Hepatocyte (in vitro differentiated cells): ENCODE data around the gene HS6ST2. TPM values are rescaled to one million over a fixed set of nuclear protein-coding genes. Genes with fewer than 3 reads are reported as not detected.

Experiments used
- DNase-seq: peaks from one replicate; pipeline ENCODE4 v3.0.0-alpha.2; 2016; ENCODE audit warnings: low spot score
- H2AFZ ChIP-seq: fragments of 200-600 bp; sonication (generic); 2 replicates; pipeline ENCODE4 v1.6.0; 2016; ENCODE audit warnings: antibody characterized with exemption, mild to moderate bottlenecking
- H3K27ac ChIP-seq: fragments of 200-600 bp; sonication (generic); 2 replicates; pipeline ENCODE4 v1.5.1; 2016; ENCODE audit warnings: mild to moderate bottlenecking
- H3K27me3 ChIP-seq: fragments of 200-600 bp; sonication (generic); 2 replicates; pipeline ENCODE4 v1.6.1; 2016
- H3K36me3 ChIP-seq: fragments of 200-600 bp; sonication (generic); replicated peaks from 2 replicates; pipeline ENCODE4 v1.5.1; 2016; ENCODE audit warnings: low read depth; ENCODE audit not compliant: insufficient read depth
- H3K4me1 ChIP-seq: fragments of 200-600 bp; sonication (generic); 2 replicates; pipeline ENCODE4 v1.5.1; 2016; ENCODE audit warnings: mild to moderate bottlenecking, moderate library complexity; ENCODE audit not compliant: insufficient read depth
- H3K4me2 ChIP-seq: fragments of 200-600 bp; sonication (generic); 2 replicates; pipeline ENCODE4 v1.6.0; 2016
- H3K4me3 ChIP-seq: fragments of 200-600 bp; sonication (generic); 2 replicates; pipeline ENCODE4 v1.5.1; 2016; ENCODE audit warnings: mild to moderate bottlenecking
- H3K79me2 ChIP-seq: fragments of 200-600 bp; sonication (generic); 2 replicates; pipeline ENCODE4 v1.6.0; 2017; ENCODE audit warnings: mild to moderate bottlenecking
- H3K9me2 ChIP-seq: fragments of 200-600 bp; sonication (generic); replicated peaks from 2 replicates; pipeline ENCODE4 v1.6.0; 2017; ENCODE audit warnings: mild to moderate bottlenecking; ENCODE audit not compliant: insufficient read depth
- H3K9me3 ChIP-seq: fragments of 200-600 bp; sonication (generic); 2 replicates; pipeline ENCODE4 v1.5.1; 2016; ENCODE audit warnings: low read depth, mild to moderate bottlenecking
- H4K20me1 ChIP-seq: fragments of 200-600 bp; sonication (generic); 2 replicates; pipeline ENCODE4 v1.6.0; 2016; ENCODE audit warnings: mild to moderate bottlenecking; ENCODE audit not compliant: insufficient read depth, poor library complexity, severe bottlenecking
- EZH2 ChIP-seq: fragments of 200-600 bp; sonication (generic); IDR thresholded peaks from 2 replicates; pipeline ENCODE4 v1.6.1; 2016; ENCODE audit warnings: antibody characterized with exemption, mild to moderate bottlenecking, borderline replicate concordance
- EZH2phosphoT487 ChIP-seq: fragments of 200-600 bp; sonication (generic); IDR thresholded peaks from one replicate; pipeline ENCODE4 v1.6.1; 2018; ENCODE audit warnings: antibody characterized with exemption, mild to moderate bottlenecking, low read depth, moderate library complexity; ENCODE audit not compliant: unreplicated experiment, severe bottlenecking
- WGBS: methylation state at CpG from one replicate; pipeline ENCODE4 v1.1.6; 2016; ENCODE audit warnings: low lambda C conversion rate; ENCODE audit errors: missing lambda C conversion rate; 5-methylcytosine and 5-hydroxymethylcytosine counted together
- polyA plus RNA-seq: library from polyadenylated mRNA; unstranded; fragments of >200 nt; fragmentation: Nextera tagmentation; extraction: Ambion mirVana; gene quantifications from 2 replicates; pipeline ENCODE4 v1.2.1, GENCODE V29; 2016
- total RNA-seq: library from RNA; depleted of rRNA; stranded (reverse); fragments of >200 nt; gene quantifications from 2 replicates; pipeline ENCODE4 v1.2.3, GENCODE V29; 2014
- TF ChIP-seq, protein P1 (sequence below): fragments of 200-600 bp; sonication (generic); IDR thresholded peaks from 2 replicates; pipeline ENCODE4 v1.5.1; 2016; ENCODE audit warnings: antibody characterized with exemption, mild to moderate bottlenecking; ENCODE audit not compliant: poor library complexity

Gene HS6ST2
- total and polyA plus RNA-seq, 2 experiments from 2014 or later: 17.4 to 21.9 TPM

DNA sequence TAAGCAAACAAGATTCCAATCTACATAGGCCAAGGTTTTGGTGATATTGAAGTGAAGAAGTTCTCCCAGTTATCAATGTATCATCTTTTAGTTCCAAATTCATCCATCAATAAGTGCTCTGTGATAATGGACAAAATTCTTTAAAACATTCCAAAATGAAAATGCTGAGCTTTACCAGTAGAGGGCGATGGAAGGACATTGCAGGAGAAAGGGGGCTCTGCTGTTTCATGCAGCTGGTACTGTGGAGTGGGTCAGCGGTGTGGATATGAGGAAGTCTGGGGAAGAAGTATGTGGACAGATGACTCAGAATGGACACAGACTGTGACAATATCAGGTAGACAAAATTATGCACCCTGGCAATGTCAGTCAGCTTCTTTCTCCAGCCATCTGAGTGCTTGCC, 46.6 kb upstream of the HS6ST2 start:
- TF ChIP-seq, protein P1, sequence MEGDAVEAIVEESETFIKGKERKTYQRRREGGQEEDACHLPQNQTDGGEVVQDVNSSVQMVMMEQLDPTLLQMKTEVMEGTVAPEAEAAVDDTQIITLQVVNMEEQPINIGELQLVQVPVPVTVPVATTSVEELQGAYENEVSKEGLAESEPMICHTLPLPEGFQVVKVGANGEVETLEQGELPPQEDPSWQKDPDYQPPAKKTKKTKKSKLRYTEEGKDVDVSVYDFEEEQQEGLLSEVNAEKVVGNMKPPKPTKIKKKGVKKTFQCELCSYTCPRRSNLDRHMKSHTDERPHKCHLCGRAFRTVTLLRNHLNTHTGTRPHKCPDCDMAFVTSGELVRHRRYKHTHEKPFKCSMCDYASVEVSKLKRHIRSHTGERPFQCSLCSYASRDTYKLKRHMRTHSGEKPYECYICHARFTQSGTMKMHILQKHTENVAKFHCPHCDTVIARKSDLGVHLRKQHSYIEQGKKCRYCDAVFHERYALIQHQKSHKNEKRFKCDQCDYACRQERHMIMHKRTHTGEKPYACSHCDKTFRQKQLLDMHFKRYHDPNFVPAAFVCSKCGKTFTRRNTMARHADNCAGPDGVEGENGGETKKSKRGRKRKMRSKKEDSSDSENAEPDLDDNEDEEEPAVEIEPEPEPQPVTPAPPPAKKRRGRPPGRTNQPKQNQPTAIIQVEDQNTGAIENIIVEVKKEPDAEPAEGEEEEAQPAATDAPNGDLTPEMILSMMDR: peak; percentile 59
- no peak for TF ChIP-seq EZH2phosphoT487
- Histone ChIP-seq H4K20me1 (no peaks in the 10 kb centered on the region), H3K9me3 (no peaks in the 10 kb centered on the region), H3K9me2 (no peaks in the 10 kb centered on the region), H3K27me3 (no peaks in the 10 kb centered on the region), H3K4me3 (no peak overlapping the region), H3K4me1 (no peaks in the 10 kb centered on the region), H3K4me2 (no peak overlapping the region), H3K79me2 (no peaks in the 10 kb centered on the region), H3K36me3 (no peaks in the 10 kb centered on the region), H2AFZ (no peak overlapping the region), H3K27ac (no peak overlapping the region)
- peak; percentile 24 for DNase-seq
- WGBS: 24% methylated on average over 2 of the region's 2 CpGs

GRCh38 chrX:132999209-132999608, 40.8 kb upstream of the HS6ST2 start:
- Histone ChIP-seq H3K36me3 (no peaks in the 10 kb centered on the region), H3K9me2 (no peaks in the 10 kb centered on the region), H3K27ac (no peak overlapping the region), H3K4me1 (no peaks in the 10 kb centered on the region), H4K20me1 (no peaks in the 10 kb centered on the region), H3K79me2 (no peaks in the 10 kb centered on the region), H3K4me2 (no peak overlapping the region), H3K9me3 (no peaks in the 10 kb centered on the region), H2AFZ (no peak overlapping the region), H3K4me3 (no peak overlapping the region), H3K27me3 (no peaks in the 10 kb centered on the region)
- no peak for TF ChIP-seq EZH2
- TF ChIP-seq EZH2phosphoT487: no peak
- TF ChIP-seq, protein P1: no peak
- no peak for DNase-seq
- WGBS: 84% methylated on average over 1 of the region's 1 CpG

- H3K79me2 ChIP-seq: no peaks in the 10 kb centered on the region
- WGBS: 68% methylated on average over 2 of the region's 2 CpGs
- TF ChIP-seq, protein P1: no peak
- TF ChIP-seq EZH2phosphoT487 (no peak), EZH2 (no peak)
- no peaks in the 10 kb centered on the region for H4K20me1 ChIP-seq
- no peak for DNase-seq
- H3K27me3 ChIP-seq: no peaks in the 10 kb centered on the region
- H3K27ac ChIP-seq: no peak overlapping the region
- H3K4me2 ChIP-seq: no peak overlapping the region
- H3K36me3 ChIP-seq: no peaks in the 10 kb centered on the region
- H3K4me1 ChIP-seq: no peaks in the 10 kb centered on the region
- H2AFZ ChIP-seq: no peak overlapping the region
- no peaks in the 10 kb centered on the region for H3K9me3 ChIP-seq
- H3K9me2 ChIP-seq: no peaks in the 10 kb centered on the region
- H3K4me3 ChIP-seq: no peak overlapping the region
These were observed 32.4 kb upstream of the HS6ST2 start for GRCh38 chrX:132990835-132991234.

- Histone ChIP-seq H3K27me3 (no peaks in the 10 kb centered on the region), H3K9me2 (no peaks in the 10 kb centered on the region), H3K79me2 (no peaks in the 10 kb centered on the region), H4K20me1 (no peaks in the 10 kb centered on the region), H2AFZ (no peak overlapping the region), H3K4me3 (no peak overlapping the region), H3K9me3 (no peaks in the 10 kb centered on the region), H3K4me1 (no peaks in the 10 kb centered on the region), H3K36me3 (no peaks in the 10 kb centered on the region), H3K27ac (no peak overlapping the region), H3K4me2 (no peak overlapping the region)
- TF ChIP-seq, protein P1: no peak
- TF ChIP-seq EZH2phosphoT487 (no peak), EZH2 (no peak)
- no peak for DNase-seq
These were observed 28.1 kb upstream of the HS6ST2 start for GRCh38 chrX:132986556-132986955.
